ENCODE data around the gene SLC50A1. TPM values are rescaled to one million over a fixed set of nuclear protein-coding genes. Genes with fewer than 3 reads are reported as not detected.

Gene SLC50A1
- total and polyA plus RNA-seq, 9 of the 15 experiments (the other 6 are each of a cell fraction or from before 2014, with no cell fraction given) = 46.5 to 132 (median 91.9) TPM

DNA sequence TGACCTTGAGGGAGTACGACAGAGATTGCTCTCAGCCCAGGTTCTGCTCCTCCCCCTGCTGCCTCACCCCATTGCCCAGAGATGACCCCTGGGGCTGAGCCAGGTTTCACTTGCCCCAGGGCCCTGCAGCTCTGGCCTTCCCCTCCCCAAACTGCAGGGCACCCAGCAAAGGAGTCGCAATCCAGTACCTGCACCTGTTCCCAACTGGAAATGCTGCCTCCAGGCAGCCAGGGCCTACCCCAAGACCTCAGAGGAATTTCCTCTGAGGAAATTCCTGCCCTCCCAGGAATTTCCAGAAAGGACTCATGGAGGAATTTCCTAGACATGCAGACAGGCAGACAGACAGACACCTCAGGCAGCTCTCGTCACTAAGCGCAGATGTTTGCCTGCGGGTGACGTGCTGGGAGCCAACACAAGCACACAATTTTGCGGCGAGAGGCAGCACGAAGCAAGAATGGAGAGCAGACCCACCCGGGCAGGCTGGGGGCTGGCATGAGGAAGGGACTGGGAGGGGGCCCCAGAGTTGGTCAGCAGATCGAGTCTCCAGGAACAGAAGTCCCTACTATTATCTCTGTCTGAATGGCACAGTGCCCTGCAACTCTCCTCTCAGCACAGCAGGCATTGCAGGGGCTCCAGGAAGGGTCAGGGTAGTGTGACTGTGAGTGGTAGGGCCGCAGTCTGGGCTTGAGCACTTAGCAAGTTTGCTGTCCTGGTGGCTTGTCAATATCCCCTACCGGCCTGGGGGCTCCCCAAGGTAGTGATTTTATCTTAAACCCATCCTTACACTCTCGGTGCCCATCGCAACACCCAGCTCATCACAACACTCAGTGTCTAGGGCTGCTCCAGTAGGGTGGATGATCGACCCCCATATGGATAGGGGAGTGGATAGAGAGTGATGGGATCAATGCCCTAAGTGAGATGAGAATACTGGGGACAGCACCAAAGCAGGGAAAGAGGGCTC, 10.9 kb upstream of the SLC50A1 start:
- H3K36me3 ChIP-seq (ENCODE audit: control insufficient read depth, insufficient read depth, low read length) = no peaks in the 10 kb centered on the region
- in situ Hi-C loops (cut with MboI) = no loop called here
- DNase-seq (ENCODE audit: extremely low read depth in 1 of 4, low spot score in 3 of 4) (no peak), ATAC-seq (no peak), FAIRE-seq (no peak)
- H3K9me1 ChIP-seq (ENCODE audit: control insufficient read depth, insufficient read depth, low read length) = no peaks in the 10 kb centered on the region
- ChIA-PET CTCF (ENCODE audit: low intra/inter-chr PET ratio) (no interaction called here), POLR2A (interaction anchor here (0.6 to 1.5 kb wide), 4 partner anchors 10 to 188 kb away, joined by 3 read pairs; partner anchors contain the start of gene PMVK)
- TF ChIP-seq RFX1 (IDR thresholded peaks at IDR 0.05) (no peak), TAF7 (tag; IDR thresholded peaks at IDR 0.05) (no peak), RB1 (IDR thresholded peaks at IDR 0.05; ENCODE audit: low read depth) (no peak), SNIP1 (IDR thresholded peaks at IDR 0.05; ENCODE audit: low read depth) (no peak), ZFP30 (CRISPR knock-in tag; IDR thresholded peaks at IDR 0.05; ENCODE audit: borderline replicate concordance) (no peak)
- no peak overlapping the region for H3K4me3 ChIP-seq
- no peaks in the 10 kb centered on the region for H3K9me3 ChIP-seq (replicated peaks; ENCODE audit: control insufficient read depth, insufficient read depth, low read depth, low read length)
- no peaks in the 10 kb centered on the region for H3K27me3 ChIP-seq (ENCODE audit: control insufficient read depth in 2 of 2, insufficient read depth in 2 of 2, low read length in 2 of 2)
- H3K27ac ChIP-seq (ENCODE audit: extremely low read depth, low read depth, low read length) = no peak overlapping the region
- H3K4me1 ChIP-seq (replicated peaks in 1 of 2; ENCODE audit: control insufficient read depth in 2 of 2, insufficient read depth in 2 of 2, low read length in 2 of 2) = peaks cover 46 to 60% of the 10 kb centered on the region in 2 experiments
- 69% methylated on average over 16 of the region's 16 CpGs for WGBS (ENCODE audit: insufficient coverage, low coverage, missing lambda C conversion rate)
- H3K9ac ChIP-seq (ENCODE audit: insufficient read depth in 1 of 2, low read depth in 2 of 2, low read length in 2 of 2) = peak overlapping the region in 1 of 2 experiments; percentile 41; a peak in 1 of 4 replicates
- H3K79me2 ChIP-seq (ENCODE audit: control insufficient read depth, insufficient read depth, low read length) = peaks cover 2% of the 10 kb centered on the region; the same call in 1 of the 3 replicates
- no peaks in the 10 kb centered on the region for H4K20me1 ChIP-seq (replicated peaks; ENCODE audit: control insufficient read depth, insufficient read depth, low read length)
- no peak overlapping the region for H3K4me2 ChIP-seq (ENCODE audit: insufficient read depth, low read length)
- intact Hi-C loops (cut with micrococcal nuclease) = no loop called here
- no peak overlapping the region for H2AFZ ChIP-seq (ENCODE audit: low read depth, low read length)
- BruUV-seq (replicated peaks) = no TSS peak

Data from K562 (cell line).